GM12892 (cell line): ENCODE measurements around the gene ZNF619.

ENCODE experiments used
- POLR2A ChIP-seq: IDR thresholded peaks from 2 replicates; pipeline ENCODE4 v1.6.1; 2011; ENCODE audit warnings: low read depth, low read length, control low read depth
- POLR2AphosphoS5 ChIP-seq: IDR thresholded peaks from 2 replicates; pipeline ENCODE4 v1.6.1; 2011; ENCODE audit warnings: low read depth, low read length, control low read depth
- TAF1 ChIP-seq: IDR thresholded peaks from 2 replicates; pipeline ENCODE4 v1.6.1; 2011; ENCODE audit warnings: low read depth, mild to moderate bottlenecking, control low read depth, low read length, borderline replicate concordance

DNA sequence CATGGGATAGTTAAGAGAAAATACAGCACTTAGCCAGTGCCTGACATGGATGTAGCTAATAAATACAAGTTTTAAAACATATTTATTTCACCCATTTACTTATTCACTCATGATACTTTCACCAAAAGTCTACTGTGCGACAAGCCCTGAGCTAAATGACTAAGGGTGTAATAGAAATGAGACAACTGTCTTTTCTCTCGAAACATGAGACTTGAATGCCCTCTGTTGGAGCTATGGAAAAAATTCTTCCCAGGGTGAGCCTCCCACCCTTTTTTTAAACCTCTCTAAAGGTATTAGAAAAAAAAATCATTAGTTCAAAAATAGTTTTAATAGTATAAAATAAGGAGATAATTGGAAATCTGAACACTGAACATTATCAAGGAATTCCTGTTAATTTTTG lies 44.1 kb upstream of the ZNF619 start:
- no peak for TF ChIP-seq POLR2A
- no peak for TF ChIP-seq TAF1
- no peak for TF ChIP-seq POLR2AphosphoS5
